ENCODE measurements around the gene GP2. TPM values are rescaled to one million over a fixed set of nuclear protein-coding genes. Genes with fewer than 3 reads are reported as not detected.

GP2 gene
- total RNA-seq, 1 experiment from 2014 or later, result not detected

GRCh38 chr16:20308266-20308665 lies 19.0 kb downstream of the GP2 start:
- no peak overlapping the region for H3K27ac ChIP-seq
- DNase-seq (ENCODE audit: low read depth in 1 of 2, low spot score in 2 of 2), result no peak

GRCh38 chr16:20307791-20308190 lies 19.5 kb downstream of the GP2 start:
- no peaks in the 10 kb centered on the region for H3K27me3 ChIP-seq (replicated peaks)
- H3K4me3 ChIP-seq, result no peak overlapping the region
- no peaks in the 10 kb centered on the region for H3K9me3 ChIP-seq (replicated peaks)
- no peak overlapping the region for H3K27ac ChIP-seq
- DNase-seq (ENCODE audit: low read depth in 1 of 2, low spot score in 2 of 2), result no peak
- no peaks in the 10 kb centered on the region for H3K36me3 ChIP-seq
- H3K4me1 ChIP-seq (replicated peaks), result no peaks in the 10 kb centered on the region

More at GRCh38 chr16:20308266-20308665, 19.0 kb downstream of the GP2 start:
- Histone ChIP-seq H3K4me1 (replicated peaks) (no peaks in the 10 kb centered on the region), H3K36me3 (no peaks in the 10 kb centered on the region), H3K27me3 (replicated peaks) (no peaks in the 10 kb centered on the region), H3K4me3 (no peak overlapping the region), H3K9me3 (replicated peaks) (no peaks in the 10 kb centered on the region)

GRCh38 chr16:20307240-20307671 lies 20.1 kb downstream of the GP2 start:
- H3K27ac ChIP-seq, result no peak overlapping the region
- no peak overlapping the region for H3K4me3 ChIP-seq
- no peak for DNase-seq (ENCODE audit: low read depth in 1 of 2, low spot score in 2 of 2)
- H3K4me1 ChIP-seq (replicated peaks), result no peaks in the 10 kb centered on the region
- H3K27me3 ChIP-seq (replicated peaks), result no peaks in the 10 kb centered on the region
- no peaks in the 10 kb centered on the region for H3K36me3 ChIP-seq
- no peaks in the 10 kb centered on the region for H3K9me3 ChIP-seq (replicated peaks)

GRCh38 chr16:20306401-20306800 lies 20.9 kb downstream of the GP2 start:
- no peaks in the 10 kb centered on the region for H3K36me3 ChIP-seq
- no peak overlapping the region for H3K27ac ChIP-seq
- H3K27me3 ChIP-seq (replicated peaks), result no peaks in the 10 kb centered on the region
- no peaks in the 10 kb centered on the region for H3K4me1 ChIP-seq (replicated peaks)
- no peaks in the 10 kb centered on the region for H3K9me3 ChIP-seq (replicated peaks)
- no peak overlapping the region for H3K4me3 ChIP-seq
- DNase-seq (ENCODE audit: low read depth in 1 of 2, low spot score in 2 of 2), result no peak

- Histone ChIP-seq H3K27me3 (replicated peaks) (no peaks in the 10 kb centered on the region), H3K9me3 (replicated peaks) (no peaks in the 10 kb centered on the region), H3K27ac (no peak overlapping the region), H3K36me3 (no peaks in the 10 kb centered on the region), H3K4me1 (replicated peaks) (no peaks in the 10 kb centered on the region), H3K4me3 (no peak overlapping the region)
- no peak for DNase-seq (ENCODE audit: low read depth in 1 of 2, low spot score in 2 of 2)
These were observed 24.3 kb downstream of the GP2 start for GRCh38 chr16:20303012-20303411.

- Histone ChIP-seq H3K27ac (no peak overlapping the region), H3K4me3 (no peak overlapping the region), H3K27me3 (replicated peaks) (no peaks in the 10 kb centered on the region), H3K9me3 (replicated peaks) (no peaks in the 10 kb centered on the region), H3K4me1 (replicated peaks) (no peaks in the 10 kb centered on the region), H3K36me3 (no peaks in the 10 kb centered on the region)
- DNase-seq (ENCODE audit: low read depth in 1 of 2, low spot score in 2 of 2), result no peak
These were observed 24.9 kb downstream of the GP2 start for GRCh38 chr16:20302389-20302788.

- no peak overlapping the region for H3K4me3 ChIP-seq
- no peak for DNase-seq (ENCODE audit: low read depth in 1 of 2, low spot score in 2 of 2)
- H3K36me3 ChIP-seq, result no peaks in the 10 kb centered on the region
- H3K4me1 ChIP-seq (replicated peaks), result no peaks in the 10 kb centered on the region
- H3K27ac ChIP-seq, result no peak overlapping the region
- no peaks in the 10 kb centered on the region for H3K9me3 ChIP-seq (replicated peaks)
- H3K27me3 ChIP-seq (replicated peaks), result no peaks in the 10 kb centered on the region
These were observed 25.5 kb downstream of the GP2 start for GRCh38 chr16:20301840-20302239.

- Histone ChIP-seq H3K27ac (no peak overlapping the region), H3K36me3 (no peaks in the 10 kb centered on the region), H3K9me3 (replicated peaks) (no peaks in the 10 kb centered on the region), H3K27me3 (replicated peaks) (no peaks in the 10 kb centered on the region), H3K4me3 (no peak overlapping the region), H3K4me1 (replicated peaks) (no peaks in the 10 kb centered on the region)
- DNase-seq (ENCODE audit: low read depth in 1 of 2, low spot score in 2 of 2), result peak; percentile 24 to 48
These were observed 26.8 kb downstream of the GP2 start for GRCh38 chr16:20300312-20301097.

- Histone ChIP-seq H3K4me3 (no peak overlapping the region), H3K4me1 (replicated peaks) (no peaks in the 10 kb centered on the region), H3K9me3 (replicated peaks) (no peaks in the 10 kb centered on the region), H3K27ac (no peak overlapping the region), H3K27me3 (replicated peaks) (0 out of 2 replicates have a peak, but pooled peaks cover 4% of the 10 kb centered on the region), H3K36me3 (no peaks in the 10 kb centered on the region)
- DNase-seq (ENCODE audit: low read depth in 1 of 2, low spot score in 2 of 2), result no peak
These were observed 28.9 kb downstream of the GP2 start for GRCh38 chr16:20298452-20298851.

- H3K27ac ChIP-seq, result no peak overlapping the region
- no peak for DNase-seq (ENCODE audit: low read depth in 1 of 2, low spot score in 2 of 2)
- 0 out of 2 replicates have a peak, but pooled peaks cover 4% of the 10 kb centered on the region for H3K27me3 ChIP-seq (replicated peaks)
- no peaks in the 10 kb centered on the region for H3K9me3 ChIP-seq (replicated peaks)
- no peaks in the 10 kb centered on the region for H3K4me1 ChIP-seq (replicated peaks)
- no peaks in the 10 kb centered on the region for H3K36me3 ChIP-seq
- H3K4me3 ChIP-seq, result no peak overlapping the region
These were observed 35.8 kb downstream of the GP2 start for GRCh38 chr16:20291208-20292206.

- Histone ChIP-seq H3K36me3 (no peaks in the 10 kb centered on the region), H3K27me3 (replicated peaks) (peaks cover 4% of the 10 kb centered on the region), H3K4me1 (replicated peaks) (no peaks in the 10 kb centered on the region), H3K27ac (no peak overlapping the region), H3K4me3 (no peak overlapping the region), H3K9me3 (replicated peaks) (no peaks in the 10 kb centered on the region)
- DNase-seq (ENCODE audit: low read depth in 1 of 2, low spot score in 2 of 2), result no peak
These were observed 37.7 kb downstream of the GP2 start for GRCh38 chr16:20289571-20289970.

GRCh38 chr16:20285993-20286499 lies 41.3 kb downstream of the GP2 start:
- Histone ChIP-seq H3K36me3 (no peaks in the 10 kb centered on the region), H3K9me3 (replicated peaks) (no peaks in the 10 kb centered on the region), H3K27ac (no peak overlapping the region), H3K4me3 (no peak overlapping the region), H3K27me3 (replicated peaks) (peaks cover 3% of the 10 kb centered on the region), H3K4me1 (replicated peaks) (no peaks in the 10 kb centered on the region)
- no peak for DNase-seq (ENCODE audit: low read depth in 1 of 2, low spot score in 2 of 2)

GRCh38 chr16:20280259-20280658 lies 47.1 kb downstream of the GP2 start:
- H3K27me3 ChIP-seq (replicated peaks), result peaks cover 3% of the 10 kb centered on the region; the same call in 1 of the 2 replicates
- H3K9me3 ChIP-seq (replicated peaks), result no peaks in the 10 kb centered on the region
- DNase-seq (ENCODE audit: low read depth in 1 of 2, low spot score in 2 of 2), result no peak
- no peak overlapping the region for H3K27ac ChIP-seq
- no peaks in the 10 kb centered on the region for H3K36me3 ChIP-seq
- H3K4me1 ChIP-seq (replicated peaks), result no peaks in the 10 kb centered on the region
- no peak overlapping the region for H3K4me3 ChIP-seq

GRCh38 chr16:20271893-20272292 lies 55.4 kb downstream of the GP2 start:
- Histone ChIP-seq H3K27me3 (replicated peaks) (no peaks in the 10 kb centered on the region), H3K27ac (no peak overlapping the region), H3K4me1 (replicated peaks) (no peaks in the 10 kb centered on the region), H3K4me3 (no peak overlapping the region), H3K9me3 (replicated peaks) (no peaks in the 10 kb centered on the region), H3K36me3 (no peaks in the 10 kb centered on the region)
- DNase-seq (ENCODE audit: low read depth in 1 of 2, low spot score in 2 of 2), result no peak
